NCI-H187 (cell line): ENCODE data around the gene AR.
"Not testable (repeated sequence)": the region's sequence is repeated elsewhere in the genome, so short reads cannot be mapped to it uniquely, and the experiment has no call there.

ENCODE experiments used
- DNase-seq, 2 experiments: peaks; one replicate each; lab custom pipeline; 2025; lab: John Stamatoyannopoulos, UW

AR gene

DNA sequence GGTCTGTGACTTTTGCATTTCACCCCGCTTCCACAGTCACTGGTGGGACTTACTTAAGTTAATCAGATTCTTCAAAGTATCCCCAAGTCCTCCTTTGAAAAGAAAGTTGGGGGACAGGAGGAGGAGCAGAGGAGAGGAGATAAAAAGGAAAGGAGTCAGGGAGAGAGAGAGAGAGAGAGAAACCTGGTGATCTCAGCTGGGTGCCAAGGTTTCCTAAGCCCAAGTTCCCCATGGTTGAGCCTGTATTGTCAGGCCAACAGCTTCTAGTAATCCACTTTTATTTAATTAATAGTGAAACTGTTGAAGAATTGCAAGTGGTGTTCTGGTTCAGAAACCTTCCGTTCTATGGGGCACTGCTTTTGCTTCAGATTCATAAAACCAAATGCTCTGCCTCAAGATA lies 91.6 kb downstream of the AR start:
- DNase-seq: no peak

DNA sequence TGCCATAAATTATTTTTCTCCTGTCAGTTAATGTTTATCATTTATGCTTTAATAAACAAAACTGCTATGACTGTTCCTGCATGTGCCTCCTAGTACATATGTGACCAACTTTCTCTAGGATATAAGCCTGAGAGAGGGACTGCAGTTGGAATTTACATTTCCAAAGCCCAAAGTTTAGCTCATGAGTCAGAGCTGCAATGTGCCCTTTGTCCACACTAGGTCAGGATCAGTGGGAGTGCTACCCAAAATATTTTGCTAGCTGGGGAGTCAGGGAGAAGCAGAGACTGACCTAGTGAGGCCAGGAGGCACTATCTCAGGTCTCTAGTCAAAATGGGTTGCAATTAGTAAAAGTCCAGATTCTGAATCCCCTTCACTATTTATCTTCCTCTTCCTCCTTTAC lies 92.7 kb downstream of the AR start:
- no peak for DNase-seq

DNA sequence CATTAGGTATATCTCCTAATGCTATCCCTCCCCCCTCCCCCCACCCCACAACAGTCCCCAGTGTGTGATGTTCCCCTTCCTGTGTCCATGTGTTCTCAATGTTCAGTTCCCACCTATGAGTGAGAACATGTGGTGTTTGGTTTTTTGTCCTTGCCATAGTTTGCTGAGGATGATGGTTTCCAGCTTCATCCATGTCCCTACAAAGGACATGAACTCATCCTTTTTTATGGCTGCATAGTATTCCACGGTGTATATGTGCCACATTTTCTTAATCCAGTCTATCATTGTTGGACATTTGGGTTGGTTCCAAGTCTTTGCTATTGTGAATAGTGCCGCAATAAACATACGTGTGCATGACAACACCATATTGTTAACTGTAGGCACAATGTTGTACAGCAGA lies 93.5 kb downstream of the AR start:
- not testable (repeated sequence) for DNase-seq

DNA sequence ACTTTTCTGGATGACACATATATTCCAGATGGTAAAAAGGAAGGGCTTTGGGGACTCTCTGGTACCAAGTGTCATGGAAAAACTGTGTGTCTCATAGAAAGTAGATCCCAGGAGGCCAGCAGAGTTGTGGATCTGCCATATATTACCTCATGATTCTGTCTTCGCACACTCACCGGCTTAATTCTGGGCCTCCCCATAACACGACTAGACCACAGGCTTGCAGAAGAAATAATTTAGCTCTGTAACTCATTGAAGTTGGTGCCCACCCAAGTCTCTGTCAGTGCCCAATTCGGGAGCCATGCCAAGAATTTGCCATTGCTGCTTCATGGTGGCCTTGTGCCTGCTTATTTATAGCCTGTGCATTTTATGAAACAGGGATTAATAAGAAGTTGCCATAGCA lies 104.5 kb downstream of the AR start:
- no peak for DNase-seq

DNA sequence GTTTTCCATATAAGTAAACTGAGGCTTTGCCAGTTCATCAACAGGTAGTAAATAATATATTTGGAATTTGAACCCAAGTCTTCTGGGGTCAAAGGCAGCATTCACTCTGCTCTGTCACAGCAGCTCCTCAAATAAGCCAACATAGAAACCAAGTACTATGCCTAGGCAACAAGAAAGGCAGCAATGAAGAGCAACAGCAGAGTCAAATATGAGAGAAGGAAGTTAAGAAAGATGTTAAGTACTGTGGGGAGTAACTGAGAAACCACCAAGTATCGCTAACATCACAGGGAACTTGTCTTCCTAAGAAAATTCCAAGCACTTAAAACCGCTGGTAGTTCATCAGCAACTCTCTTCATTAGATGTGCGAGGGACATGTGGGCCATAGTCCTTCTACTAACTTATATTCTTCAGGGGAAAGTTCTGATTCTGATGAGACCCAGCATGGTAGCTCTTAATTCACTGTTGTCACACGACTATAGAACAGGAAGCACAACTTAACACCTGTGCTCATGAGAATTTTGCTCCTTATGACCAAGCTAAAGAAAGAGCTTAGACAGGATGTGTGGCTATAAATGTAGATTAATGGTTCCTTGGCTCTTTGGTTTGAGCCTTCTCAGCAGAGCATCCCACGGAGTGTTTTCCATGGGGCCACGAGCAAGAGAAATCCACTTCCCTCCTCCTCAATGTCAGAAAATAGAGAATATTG lies 107.8 kb downstream of the AR start:
- DNase-seq: no peak

DNA sequence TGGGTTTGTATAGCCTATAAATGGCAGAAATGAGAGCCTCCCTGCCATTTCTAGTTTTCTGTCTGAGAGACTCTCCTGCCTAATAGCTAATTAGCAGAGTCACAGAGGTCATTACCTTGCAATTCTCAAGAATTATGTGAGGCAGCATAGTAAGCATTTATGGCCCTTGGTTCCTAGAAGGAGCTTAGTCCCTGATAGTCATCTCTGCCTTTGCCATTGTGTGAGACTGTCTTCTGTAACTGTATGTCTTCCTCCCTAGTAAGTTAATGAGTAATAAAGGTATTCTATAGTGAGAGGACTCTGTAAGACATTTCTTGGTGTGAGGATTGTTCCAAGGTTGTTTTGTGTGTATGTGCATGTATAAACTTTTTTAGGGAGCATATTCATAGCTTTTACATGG lies 108.7 kb downstream of the AR start:
- no peak for DNase-seq

DNA sequence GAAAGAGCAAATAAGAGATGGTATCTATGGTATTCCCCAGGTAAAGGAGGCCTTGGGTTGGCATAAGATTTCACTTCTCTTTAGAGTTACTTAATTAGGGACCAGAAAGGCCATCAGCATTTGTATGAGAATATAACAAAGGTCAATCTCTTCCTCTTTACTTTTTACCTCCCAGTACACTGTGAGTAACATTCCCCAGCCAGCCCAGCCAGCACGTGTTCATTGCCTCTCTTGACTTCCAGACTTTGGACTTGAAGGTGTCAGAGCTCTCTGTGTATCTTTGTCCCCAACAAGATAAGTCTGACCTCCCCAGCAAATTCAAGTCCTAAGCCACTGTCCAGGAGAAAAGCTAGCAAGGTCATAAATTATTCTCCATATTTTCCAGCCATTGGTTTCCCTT lies 110.5 kb downstream of the AR start:
- no peak for DNase-seq

DNA sequence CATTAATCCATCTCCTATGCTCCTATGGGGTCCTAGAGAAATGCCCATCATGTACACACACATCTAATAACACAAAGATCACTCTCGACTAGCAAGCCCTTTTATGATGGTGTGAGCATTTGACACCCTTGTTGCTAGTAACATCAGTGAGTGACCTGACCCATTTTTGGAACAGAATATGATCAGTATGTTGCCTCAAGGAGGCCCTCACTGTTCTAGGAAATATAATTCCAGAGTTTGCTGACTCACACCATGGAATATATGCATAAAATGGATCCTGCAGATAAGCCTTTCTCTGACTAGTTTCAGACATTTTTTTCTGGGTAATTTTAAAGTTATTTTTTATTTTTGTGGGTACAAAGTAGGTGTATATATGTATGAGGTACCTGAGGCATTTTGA lies 121.8 kb downstream of the AR start:
- no peak for DNase-seq

DNA sequence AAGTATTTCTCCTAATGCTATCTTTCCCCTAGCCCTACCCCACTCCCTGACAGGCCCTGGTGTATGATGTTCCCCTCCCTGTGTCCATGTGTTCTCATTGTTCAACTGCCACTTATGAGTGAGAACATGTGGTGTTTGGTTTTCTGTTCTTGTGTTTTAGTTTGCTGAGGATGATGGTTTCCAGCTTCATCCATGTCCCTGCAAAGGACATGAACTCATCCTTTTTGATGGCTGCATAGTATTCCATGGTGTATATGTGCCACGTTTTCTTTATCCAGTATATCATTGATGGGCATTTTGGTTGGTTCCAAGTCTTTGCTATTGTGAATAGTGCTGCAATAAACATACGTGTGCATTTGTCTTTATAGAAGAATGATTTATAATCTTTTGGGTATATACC lies 126.9 kb downstream of the AR start:
- DNase-seq: not testable (repeated sequence)

DNA sequence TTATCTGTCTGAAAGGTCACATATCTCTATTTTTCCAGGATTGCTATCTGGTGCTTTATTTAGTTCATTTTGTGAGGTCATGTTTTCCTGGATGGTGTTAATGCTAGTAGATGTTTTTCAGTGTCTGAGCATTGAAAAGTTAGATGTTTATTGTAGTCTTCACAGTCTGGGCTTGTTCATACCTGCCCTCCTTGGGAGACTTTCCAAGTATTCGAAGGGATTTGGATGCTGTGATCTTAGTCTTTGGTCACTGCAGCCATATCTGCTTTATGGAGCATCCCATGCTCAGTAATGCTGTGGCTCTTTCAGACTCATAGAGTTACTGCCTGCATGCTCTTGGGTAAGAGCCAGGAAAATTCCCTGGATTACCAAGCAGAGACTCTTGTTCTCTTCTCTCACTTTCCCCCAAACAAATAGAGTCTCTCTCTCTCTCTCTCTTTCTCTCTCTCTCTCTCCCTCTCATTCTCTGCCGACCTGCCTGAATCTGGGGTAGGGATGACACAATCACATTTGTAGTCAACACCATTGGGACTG lies 130.0 kb downstream of the AR start:
- DNase-seq: no peak

DNA sequence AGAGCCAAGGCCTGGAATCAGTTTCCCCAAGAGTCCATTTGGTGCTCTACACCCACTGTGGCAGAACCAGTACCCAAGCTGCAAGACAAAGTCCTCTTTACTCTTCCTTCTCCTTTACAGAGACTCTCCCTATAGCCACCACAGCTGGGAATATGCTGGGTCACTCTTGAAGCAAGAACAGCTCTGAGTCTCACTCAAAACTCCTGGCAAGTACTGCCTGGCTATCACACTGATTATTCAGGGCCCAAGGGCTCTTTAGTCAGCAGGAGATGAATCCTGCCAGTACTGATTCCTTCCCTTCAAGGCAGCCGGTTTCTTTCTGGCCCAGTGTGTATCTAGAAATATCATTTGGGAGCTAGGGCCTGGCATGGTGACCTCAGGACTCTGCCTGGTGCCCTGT lies 130.9 kb downstream of the AR start:
- no peak for DNase-seq

DNA sequence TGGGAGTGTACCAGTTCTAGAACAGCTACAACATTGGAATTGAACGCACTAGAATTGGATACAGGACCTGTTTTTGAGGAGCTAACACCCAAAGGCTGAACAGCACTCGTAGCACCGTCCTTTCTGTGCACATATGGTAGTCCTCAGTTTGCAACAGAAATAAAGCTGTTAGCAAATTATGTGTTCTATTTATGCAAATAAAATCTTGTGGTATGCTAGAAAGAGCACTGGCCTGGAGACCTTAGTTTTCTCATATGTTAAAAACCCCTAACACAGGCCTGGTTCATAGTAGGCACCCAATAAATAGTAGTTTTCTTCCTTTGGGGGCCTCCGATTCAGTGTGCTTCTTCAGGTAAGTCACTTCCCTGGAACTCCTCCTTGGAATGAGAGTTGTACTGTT lies 140.3 kb downstream of the AR start:
- DNase-seq: no peak

DNA sequence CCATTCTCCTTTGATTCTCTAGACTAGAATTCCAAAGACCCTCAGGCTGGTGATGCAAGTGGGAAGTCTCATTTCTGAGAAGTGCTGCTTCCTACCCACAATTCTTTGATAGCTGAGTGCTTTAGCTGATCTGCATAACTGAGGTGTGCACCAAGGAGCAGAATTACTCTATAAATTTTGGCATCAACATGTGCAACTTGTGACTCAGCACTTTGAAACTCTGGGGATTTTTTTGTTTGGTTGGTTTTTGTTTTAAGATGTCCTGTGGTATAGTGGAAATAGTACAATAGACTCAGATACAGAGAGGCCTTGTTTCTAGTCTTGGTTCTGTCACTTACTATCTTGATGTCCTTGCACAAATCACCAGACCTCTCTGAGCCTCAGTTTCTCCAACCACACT lies 148.4 kb downstream of the AR start:
- no peak for DNase-seq

DNA sequence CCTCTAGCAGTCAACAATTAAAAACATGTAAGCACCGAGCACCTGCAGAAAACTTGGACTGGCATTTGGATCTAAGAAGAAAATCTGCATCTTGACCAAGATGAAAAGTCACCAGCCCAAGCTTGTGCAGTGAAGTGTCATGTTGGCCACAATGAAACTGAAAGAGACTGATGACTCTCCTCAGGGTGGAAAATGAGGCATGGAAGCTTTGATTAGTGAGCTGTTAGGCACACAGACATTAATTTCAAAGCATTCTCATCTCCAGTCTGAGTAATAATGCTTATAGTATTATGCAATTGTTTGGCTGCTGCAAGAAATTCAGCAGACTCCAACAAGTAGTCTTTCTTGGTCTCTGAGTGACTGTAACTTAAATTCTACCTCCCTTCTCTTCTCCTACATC lies 150.1 kb downstream of the AR start:
- DNase-seq: no peak

DNA sequence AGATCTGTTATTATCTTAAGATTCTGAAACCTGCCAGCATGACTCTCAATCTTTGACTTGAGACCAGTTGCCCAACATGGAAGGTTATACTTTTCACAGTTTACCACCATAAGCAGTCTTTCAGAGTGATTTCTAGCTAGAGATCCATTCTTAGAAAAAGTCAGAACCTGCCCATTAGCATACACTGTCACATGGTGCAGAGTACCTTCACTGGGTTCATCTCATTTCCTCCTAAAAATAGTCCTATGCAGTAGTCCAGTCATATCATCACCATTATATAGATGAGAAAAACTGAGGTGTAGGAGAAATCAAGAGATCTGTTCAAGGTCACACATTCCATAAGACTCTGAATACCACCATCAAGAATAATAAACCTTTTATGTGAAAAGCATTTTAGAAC lies 153.6 kb downstream of the AR start:
- DNase-seq: no peak

DNA sequence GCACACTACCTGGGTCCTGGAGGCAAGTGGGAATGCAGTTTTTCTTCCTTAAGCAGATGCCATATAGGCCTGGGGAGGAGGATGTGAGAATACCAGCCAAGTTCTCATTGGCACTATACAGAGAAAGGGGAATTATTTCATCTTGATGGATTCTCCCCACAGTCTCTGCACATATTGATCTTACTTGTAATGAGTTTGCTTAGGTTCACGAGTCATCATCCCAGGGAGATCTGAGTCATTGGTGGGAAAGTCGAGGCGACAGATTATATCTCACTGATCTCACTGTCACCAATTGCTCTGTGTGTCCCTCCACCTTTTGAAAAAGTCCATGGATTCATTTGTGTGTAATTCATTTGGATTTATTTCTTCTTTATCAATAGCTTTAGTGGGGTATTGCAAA lies 156.8 kb downstream of the AR start:
- no peak for DNase-seq

DNA sequence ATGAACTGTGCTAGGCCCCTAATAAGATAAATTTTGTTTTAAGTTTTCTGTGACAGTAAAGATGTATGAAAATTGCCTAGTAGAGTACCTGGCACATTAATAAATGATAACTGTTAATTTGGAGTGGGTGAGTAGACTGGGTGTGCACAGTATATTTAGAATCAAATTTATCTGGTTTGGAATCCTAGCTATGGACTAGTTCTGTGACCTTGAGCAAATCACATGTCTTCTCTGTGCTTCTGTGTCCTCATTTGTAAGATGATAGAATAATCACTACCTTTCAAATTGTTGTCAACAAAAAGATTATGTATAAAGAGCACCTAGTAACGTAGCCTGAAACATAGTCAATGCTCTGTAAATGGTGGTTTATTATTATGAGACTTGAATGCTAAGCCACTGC lies 170.2 kb downstream of the AR start:
- no peak for DNase-seq

DNA sequence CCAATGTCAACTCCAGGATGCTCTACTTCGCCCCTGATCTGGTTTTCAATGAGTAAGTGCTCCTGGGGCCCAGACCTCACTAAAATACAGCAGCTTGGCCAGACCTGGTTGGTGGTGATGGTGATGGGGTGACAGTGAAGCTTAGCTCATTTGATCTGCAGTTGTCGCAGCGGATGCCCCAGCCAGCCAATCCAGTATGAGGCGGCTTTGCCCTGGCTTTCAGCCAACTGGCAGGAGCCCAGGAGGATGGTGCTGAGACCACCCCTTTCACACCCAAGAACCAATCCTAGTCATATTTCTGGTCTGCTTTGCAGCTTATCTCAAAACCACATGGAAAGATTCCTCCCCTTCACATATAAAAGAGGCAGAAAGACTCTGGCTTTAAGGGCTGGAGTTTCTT lies 173.8 kb downstream of the AR start:
- no peak for DNase-seq

DNA sequence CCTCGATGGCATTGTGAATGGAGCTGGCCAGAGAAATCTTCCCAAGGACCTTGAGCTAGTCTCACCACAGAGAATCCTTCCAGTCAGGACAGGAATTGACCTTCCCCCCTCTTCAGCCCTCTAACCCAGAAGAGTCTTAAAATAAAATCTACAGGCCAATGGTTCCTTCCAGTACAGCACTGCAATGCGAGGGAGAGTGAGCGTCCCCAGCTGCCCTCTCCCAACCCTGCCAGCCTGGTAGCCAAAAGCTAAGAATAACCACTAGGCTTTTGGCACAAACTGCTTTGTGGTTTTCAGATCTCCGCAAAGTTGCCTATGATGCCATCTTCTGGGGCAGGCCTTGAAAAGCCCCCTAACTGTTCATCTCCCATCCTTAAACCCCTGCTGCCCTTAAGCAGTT lies 175.1 kb downstream of the AR start:
- no peak for DNase-seq

DNA sequence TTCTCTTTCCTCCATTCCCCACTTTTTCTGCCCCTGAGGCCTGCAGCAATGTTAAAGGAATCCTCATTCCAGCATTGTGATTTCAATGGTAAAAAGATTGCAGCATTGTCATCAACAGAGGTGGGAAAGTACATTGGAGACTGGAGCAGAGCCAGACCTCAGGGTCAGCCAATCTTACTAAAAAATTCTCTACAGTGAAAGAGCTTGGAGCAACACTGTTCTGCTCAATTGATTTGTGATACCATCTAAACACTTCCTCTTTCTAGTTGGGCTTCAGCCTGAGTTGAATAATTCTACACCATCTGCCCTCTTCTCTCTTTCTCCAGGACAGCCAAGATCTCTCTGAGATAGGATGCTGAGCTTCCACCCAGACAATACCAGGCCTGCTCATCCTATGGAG lies 176.5 kb downstream of the AR start:
- no peak for DNase-seq

DNA sequence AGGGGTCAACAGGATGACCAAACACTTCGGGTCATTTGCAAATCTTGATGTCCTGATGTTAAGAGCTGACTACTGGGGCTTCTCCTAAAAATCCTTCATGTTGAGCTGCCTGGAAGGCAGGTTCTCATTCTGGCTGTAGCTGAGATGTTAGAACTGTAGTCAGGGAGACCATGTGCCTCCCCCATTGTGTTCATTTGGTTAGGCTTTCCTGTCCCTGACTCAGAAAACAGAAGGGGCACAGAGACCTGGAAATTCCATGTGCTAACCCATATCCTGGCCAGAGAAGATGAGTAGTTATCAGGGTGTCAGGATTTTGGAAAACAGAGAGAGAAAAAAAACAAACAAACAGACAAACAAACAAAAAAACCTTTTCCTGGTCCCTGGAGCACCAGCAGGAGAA lies 177.5 kb downstream of the AR start:
- no peak for DNase-seq

DNA sequence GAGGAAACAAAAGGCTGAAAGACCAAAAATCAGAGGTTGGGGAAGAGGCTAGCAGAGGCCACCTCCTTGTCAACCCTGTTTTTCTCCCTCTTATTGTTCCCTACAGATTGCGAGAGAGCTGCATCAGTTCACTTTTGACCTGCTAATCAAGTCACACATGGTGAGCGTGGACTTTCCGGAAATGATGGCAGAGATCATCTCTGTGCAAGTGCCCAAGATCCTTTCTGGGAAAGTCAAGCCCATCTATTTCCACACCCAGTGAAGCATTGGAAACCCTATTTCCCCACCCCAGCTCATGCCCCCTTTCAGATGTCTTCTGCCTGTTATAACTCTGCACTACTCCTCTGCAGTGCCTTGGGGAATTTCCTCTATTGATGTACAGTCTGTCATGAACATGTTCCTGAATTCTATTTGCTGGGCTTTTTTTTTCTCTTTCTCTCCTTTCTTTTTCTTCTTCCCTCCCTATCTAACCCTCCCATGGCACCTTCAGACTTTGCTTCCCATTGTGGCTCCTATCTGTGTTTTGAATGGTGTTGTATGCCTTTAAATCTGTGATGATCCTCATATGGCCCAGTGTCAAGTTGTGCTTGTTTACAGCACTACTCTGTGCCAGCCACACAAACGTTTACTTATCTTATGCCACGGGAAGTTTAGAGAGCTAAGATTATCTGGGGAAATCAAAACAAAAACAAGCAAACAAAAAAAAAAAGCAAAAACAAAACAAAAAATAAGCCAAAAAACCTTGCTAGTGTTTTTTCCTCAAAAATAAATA lies 179.9 kb downstream of the AR start:
- no peak for DNase-seq

DNA sequence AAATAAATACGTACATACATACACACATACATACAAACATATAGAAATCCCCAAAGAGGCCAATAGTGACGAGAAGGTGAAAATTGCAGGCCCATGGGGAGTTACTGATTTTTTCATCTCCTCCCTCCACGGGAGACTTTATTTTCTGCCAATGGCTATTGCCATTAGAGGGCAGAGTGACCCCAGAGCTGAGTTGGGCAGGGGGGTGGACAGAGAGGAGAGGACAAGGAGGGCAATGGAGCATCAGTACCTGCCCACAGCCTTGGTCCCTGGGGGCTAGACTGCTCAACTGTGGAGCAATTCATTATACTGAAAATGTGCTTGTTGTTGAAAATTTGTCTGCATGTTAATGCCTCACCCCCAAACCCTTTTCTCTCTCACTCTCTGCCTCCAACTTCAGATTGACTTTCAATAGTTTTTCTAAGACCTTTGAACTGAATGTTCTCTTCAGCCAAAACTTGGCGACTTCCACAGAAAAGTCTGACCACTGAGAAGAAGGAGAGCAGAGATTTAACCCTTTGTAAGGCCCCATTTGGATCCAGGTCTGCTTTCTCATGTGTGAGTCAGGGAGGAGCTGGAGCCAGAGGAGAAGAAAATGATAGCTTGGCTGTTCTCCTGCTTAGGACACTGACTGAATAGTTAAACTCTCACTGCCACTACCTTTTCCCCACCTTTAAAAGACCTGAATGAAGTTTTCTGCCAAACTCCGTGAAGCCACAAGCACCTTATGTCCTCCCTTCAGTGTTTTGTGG lies 180.7 kb downstream of the AR start:
- DNase-seq: no peak
